ENCODE data around the gene ARHGAP26. TPM values are rescaled to one million over a fixed set of nuclear protein-coding genes. Genes with fewer than 3 reads are reported as not detected.

Gene ARHGAP26
- total RNA-seq, 2 donors from 2014 or later, result 27.5 to 80.7 TPM

- no peak overlapping the region for H3K27ac ChIP-seq
- no peak for DNase-seq (ENCODE audit: low spot score)
- H3K9me3 ChIP-seq, result no peaks in the 10 kb centered on the region
- H3K27me3 ChIP-seq (replicated peaks; ENCODE audit: insufficient read depth), result no peaks in the 10 kb centered on the region
- H3K4me3 ChIP-seq, result no peak overlapping the region
- no peak for ATAC-seq (ENCODE audit: insufficient number of reproducible peaks, low FRiP score, low read depth)
- TF ChIP-seq, protein P1, sequence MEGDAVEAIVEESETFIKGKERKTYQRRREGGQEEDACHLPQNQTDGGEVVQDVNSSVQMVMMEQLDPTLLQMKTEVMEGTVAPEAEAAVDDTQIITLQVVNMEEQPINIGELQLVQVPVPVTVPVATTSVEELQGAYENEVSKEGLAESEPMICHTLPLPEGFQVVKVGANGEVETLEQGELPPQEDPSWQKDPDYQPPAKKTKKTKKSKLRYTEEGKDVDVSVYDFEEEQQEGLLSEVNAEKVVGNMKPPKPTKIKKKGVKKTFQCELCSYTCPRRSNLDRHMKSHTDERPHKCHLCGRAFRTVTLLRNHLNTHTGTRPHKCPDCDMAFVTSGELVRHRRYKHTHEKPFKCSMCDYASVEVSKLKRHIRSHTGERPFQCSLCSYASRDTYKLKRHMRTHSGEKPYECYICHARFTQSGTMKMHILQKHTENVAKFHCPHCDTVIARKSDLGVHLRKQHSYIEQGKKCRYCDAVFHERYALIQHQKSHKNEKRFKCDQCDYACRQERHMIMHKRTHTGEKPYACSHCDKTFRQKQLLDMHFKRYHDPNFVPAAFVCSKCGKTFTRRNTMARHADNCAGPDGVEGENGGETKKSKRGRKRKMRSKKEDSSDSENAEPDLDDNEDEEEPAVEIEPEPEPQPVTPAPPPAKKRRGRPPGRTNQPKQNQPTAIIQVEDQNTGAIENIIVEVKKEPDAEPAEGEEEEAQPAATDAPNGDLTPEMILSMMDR (IDR thresholded peaks at IDR 0.05), result no peak
- H3K36me3 ChIP-seq, result no peaks in the 10 kb centered on the region
- peaks cover 40 to 79% of the 10 kb centered on the region in 2 donors for H3K4me1 ChIP-seq (ENCODE audit: control insufficient read depth in 1 of 2, low read depth in 2 of 2)
These were observed 21.5 kb upstream of the ARHGAP26 start for GRCh38 chr5:142748568-142749249.

DNA sequence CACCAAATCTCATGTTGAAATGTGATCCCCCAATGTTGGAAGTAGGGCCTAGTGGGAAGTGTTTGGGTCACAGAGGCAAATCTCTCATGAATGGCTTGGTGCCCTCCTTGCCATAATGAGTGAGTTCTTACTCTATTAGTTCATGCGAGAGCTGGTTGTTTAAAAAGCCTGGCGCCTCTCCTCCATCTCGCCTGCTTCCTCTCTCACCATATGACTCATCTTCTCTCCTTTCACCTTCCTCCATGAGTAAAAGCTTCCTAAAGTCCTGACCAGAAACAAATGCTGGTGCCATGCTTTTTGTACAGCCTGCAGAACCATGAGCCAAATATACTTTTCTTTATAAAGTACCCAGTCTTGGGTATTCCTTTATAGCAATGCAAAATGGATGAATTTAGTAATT lies 20.9 kb upstream of the ARHGAP26 start:
- TF ChIP-seq, protein P1 (IDR thresholded peaks at IDR 0.05), result no peak
- Histone ChIP-seq H3K4me3 (no peak overlapping the region), H3K4me1 (ENCODE audit: control insufficient read depth in 1 of 2, low read depth in 2 of 2) (peaks cover 37 to 79% of the 10 kb centered on the region in 2 donors), H3K27me3 (replicated peaks; ENCODE audit: insufficient read depth) (no peaks in the 10 kb centered on the region), H3K27ac (peak overlapping the region in 1 of 2 donors; percentile 11), H3K36me3 (no peaks in the 10 kb centered on the region), H3K9me3 (no peaks in the 10 kb centered on the region)
- DNase-seq (ENCODE audit: low spot score) (no peak), ATAC-seq (ENCODE audit: insufficient number of reproducible peaks, low FRiP score, low read depth) (no peak)

DNA sequence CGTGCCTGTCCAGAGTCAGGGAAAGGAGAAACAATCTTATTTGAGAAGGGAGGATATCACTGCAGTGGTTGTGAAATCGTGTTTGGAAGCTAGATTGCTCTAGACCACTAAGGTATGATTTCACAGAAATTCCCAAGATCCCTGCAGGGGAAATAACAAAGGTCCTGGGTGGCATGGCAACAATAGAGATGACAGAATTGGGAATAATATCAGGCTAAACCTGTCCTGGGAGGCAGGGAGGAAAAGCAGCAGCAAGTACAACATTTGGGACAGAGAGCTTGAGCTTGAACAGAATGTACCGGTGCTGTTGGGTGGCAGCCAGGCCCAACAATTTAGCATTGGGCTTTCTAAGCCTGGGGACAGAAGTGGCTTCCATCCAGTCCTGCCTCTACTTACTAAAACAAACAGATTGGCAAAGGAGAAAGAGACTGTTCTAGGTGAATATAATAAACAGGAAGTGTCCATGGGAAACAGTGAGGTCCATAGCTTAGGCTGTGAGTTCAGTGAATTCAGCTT lies 17.0 kb upstream of the ARHGAP26 start:
- Histone ChIP-seq H3K4me3 (peak overlapping the region; percentile 31), H3K27me3 (replicated peaks; ENCODE audit: insufficient read depth) (no peaks in the 10 kb centered on the region), H3K36me3 (no peaks in the 10 kb centered on the region), H3K4me1 (ENCODE audit: control insufficient read depth in 1 of 2, low read depth in 2 of 2) (peaks cover 32 to 71% of the 10 kb centered on the region in 2 donors), H3K27ac (peak overlapping the region; percentile 62 to 83), H3K9me3 (no peaks in the 10 kb centered on the region)
- DNase-seq (ENCODE audit: low spot score), result peak; percentile 25
- ATAC-seq (ENCODE audit: insufficient number of reproducible peaks, low FRiP score, low read depth), result peak; percentile 67
- TF ChIP-seq, protein P1 (IDR thresholded peaks at IDR 0.05), result no peak

- no peak for ATAC-seq (ENCODE audit: insufficient number of reproducible peaks, low FRiP score, low read depth)
- TF ChIP-seq, protein P1 (IDR thresholded peaks at IDR 0.05), result no peak
- DNase-seq (ENCODE audit: low spot score), result no peak
- Histone ChIP-seq H3K4me1 (ENCODE audit: control insufficient read depth in 1 of 2, low read depth in 2 of 2) (peaks cover 32 to 67% of the 10 kb centered on the region in 2 donors), H3K9me3 (no peaks in the 10 kb centered on the region), H3K36me3 (no peaks in the 10 kb centered on the region), H3K27me3 (replicated peaks; ENCODE audit: insufficient read depth) (no peaks in the 10 kb centered on the region), H3K4me3 (no peak overlapping the region), H3K27ac (peak overlapping the region; percentile 62 to 83)
These were observed 16.1 kb upstream of the ARHGAP26 start for GRCh38 chr5:142754031-142754430.

DNA sequence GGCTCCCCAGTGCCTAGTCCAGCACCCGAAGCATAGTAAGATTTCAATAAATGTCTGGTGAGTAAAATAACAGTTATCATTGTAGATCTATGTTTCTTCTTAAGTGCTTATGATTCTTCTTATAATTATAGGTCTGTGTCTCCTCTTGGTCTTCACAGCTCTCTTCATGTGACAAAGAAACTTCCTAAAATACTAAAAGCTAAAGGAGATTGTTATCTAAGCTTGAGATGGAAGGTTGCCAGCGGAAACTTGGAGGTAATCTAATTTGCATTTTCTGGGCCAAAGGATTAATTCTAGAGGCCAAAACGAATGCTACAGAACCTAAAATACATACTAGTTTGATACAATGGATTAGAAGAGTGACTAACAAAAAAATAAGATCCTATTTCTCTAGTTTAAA lies 13.6 kb upstream of the ARHGAP26 start:
- Histone ChIP-seq H3K36me3 (no peaks in the 10 kb centered on the region), H3K9me3 (no peaks in the 10 kb centered on the region), H3K27me3 (replicated peaks; ENCODE audit: insufficient read depth) (no peaks in the 10 kb centered on the region), H3K27ac (no peak overlapping the region), H3K4me3 (no peak overlapping the region), H3K4me1 (ENCODE audit: control insufficient read depth in 1 of 2, low read depth in 2 of 2) (peaks cover 20 to 41% of the 10 kb centered on the region in 2 donors)
- ATAC-seq (ENCODE audit: insufficient number of reproducible peaks, low FRiP score, low read depth) (no peak), DNase-seq (ENCODE audit: low spot score) (no peak)
- TF ChIP-seq, protein P1 (IDR thresholded peaks at IDR 0.05), result no peak

Measured in thoracic aorta (tissue), 2 donors.